ENCODE results near the gene STT3A. TPM values are rescaled to one million over a fixed set of nuclear protein-coding genes. Genes with fewer than 3 reads are reported as not detected.
A peak's percentile ranks its signal among the peaks of the same experiment; 100 is the strongest.

Gene STT3A
- total RNA-seq = 100 to 1,000 TPM; 123 TPM

DNA sequence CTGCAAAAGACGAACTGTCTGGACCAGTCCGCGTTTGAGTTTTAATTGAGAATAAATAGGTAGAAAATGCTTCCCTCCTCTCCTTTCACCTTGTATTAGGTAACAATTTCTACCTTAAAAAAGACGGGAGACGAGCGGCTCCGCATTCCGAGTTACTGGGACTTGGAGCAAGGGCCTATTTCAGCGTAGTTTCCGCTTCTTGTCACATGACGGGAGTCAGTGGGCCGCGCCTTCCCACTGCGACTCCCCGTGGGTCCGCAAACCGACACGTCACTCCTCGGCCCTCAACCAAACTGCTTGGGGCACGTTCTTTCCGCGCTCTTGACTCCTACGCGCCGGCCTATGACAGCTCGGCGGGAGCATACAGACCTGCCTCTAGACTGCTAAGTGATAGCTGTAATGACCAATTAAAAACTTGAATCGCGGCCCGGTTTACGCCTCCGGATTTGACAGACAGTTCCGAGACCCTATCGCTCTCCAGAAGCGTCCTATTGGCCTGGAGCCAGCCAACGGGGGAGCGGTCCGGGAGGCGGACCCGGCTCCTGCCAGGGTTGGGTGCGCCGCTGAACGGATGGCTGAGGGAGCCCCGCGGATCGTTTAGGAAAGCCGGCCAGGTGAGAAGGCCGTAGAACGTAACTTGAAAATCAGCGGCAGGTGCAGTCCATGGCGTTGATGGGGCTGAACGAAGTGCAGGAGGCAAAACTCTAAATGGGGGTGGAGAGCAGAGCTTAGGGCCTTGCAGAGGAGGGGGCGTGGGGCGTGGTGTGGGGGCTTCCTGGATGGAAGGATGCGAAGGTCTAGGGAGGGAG is at the start of gene STT3A:
Gene STT3A, plus strand, starts transcription at position 548 of the 809 bp plus-strand sequence. CDS start 3,064 bp downstream, outside the sequence.
- CTCF ChIA-PET = interaction anchor here (0.6 to 3.5 kb wide), 9 partner anchors 7 to 295 kb away, joined by 3 to 30 read pairs (median 4); partner anchors contain the start of genes CHEK1, EI24 and HYLS1
- peak; percentile 98 for DNase-seq
- Mint-ChIP-seq H3K4me3 (peak within 1 kb of the TSS; percentile 96), H3K27ac (peak within 1 kb of the TSS; percentile 91), H3K36me3 (ENCODE audit: low read depth) (peaks cover 29% of the 10 kb centered on the region), H3K4me1 (peaks cover 57% of the 10 kb centered on the region), H3K27me3 (no peaks in the 10 kb centered on the region), H3K9me3 (no peaks in the 10 kb centered on the region)
- POLR2A ChIA-PET = interaction anchor here (0.6 to 5.5 kb wide), 17 partner anchors 8 to 676 kb away, joined by 3 to 97 read pairs (median 5); partner anchors contain the start of genes CCDC15, CHEK1, EI24 and FOXRED1

DNA sequence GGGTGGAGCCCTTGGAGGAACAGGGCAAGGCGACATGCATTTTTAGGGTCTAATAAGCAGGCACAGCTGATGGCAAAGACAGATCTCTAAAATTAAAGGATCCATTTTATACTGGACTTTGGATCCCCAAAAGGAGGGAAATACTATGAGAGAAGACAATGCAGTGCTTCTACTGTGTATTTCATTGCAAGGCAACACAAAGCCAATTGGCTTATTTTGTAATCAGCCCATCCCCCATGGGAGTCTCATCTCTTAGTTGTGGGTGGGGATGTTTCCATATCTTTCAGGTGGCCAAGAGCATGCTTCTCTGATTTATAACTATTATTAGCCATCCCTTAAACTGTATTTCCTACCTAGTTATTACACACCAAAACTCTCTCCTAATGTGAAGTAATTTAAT is 41.9 kb upstream of the STT3A start:
- Mint-ChIP-seq H3K4me1 (no peaks in the 10 kb centered on the region), H3K36me3 (ENCODE audit: low read depth) (peaks cover 5% of the 10 kb centered on the region), H3K27me3 (peaks cover 6% of the 10 kb centered on the region), H3K9me3 (peaks cover 39% of the 10 kb centered on the region), H3K4me3 (no peak overlapping the region), H3K27ac (no peak overlapping the region)
- ChIA-PET CTCF (no interaction called here), POLR2A (no interaction called here)
- no peak for DNase-seq

DNA sequence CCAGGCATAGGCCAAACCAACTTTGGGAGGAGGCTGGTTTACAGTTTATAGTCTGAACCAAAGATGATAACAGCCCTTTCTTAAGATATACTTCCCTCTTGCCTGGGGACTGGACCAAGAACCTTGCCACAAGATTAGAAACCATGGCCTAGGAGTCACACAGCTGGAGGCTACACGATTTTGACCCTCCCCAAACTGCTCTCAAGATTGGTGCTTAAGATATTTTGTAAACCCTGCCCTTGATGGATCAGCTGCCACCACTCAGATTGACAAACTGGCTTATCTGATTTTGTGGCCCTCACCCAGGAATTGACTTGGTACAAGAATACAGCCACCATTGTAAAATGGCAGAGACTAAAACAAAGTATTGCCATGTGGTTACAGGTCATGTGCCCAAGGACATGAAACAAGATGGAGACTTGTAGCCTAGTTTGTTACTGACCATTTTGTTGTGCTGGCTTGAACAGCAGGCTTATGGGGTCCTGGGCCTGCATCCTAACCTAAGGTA is 40.8 kb upstream of the STT3A start:
- no peak overlapping the region for H3K4me3 Mint-ChIP-seq
- peaks cover 39% of the 10 kb centered on the region for H3K9me3 Mint-ChIP-seq
- H3K36me3 Mint-ChIP-seq (ENCODE audit: low read depth) = peaks cover 5% of the 10 kb centered on the region

DNA sequence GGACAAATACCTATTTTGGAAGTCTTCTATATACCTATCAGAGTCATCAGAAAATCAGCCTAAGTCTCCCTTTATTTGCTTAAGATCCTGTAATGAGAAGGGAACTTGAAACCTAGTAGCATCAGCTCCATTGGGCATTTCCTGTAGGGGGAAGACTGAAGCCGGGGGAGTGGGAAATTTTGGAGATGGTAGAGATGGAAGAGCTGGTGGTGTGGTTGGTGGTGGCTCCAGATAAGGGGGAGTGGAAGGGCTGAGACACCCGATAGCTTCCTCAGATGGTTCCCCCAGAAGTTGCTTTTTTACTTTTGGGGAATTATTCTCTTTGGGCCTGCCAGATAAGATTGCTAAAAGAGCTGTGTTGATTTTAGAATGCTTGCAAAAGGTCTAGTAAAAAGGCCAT is 39.7 kb upstream of the STT3A start:
- no peak overlapping the region for H3K27ac Mint-ChIP-seq
- ChIA-PET POLR2A (no interaction called here), CTCF (no interaction called here)
- no peak overlapping the region for H3K4me3 Mint-ChIP-seq
- peaks cover 2% of the 10 kb centered on the region for H3K27me3 Mint-ChIP-seq
- H3K36me3 Mint-ChIP-seq (ENCODE audit: low read depth) = peaks cover 5% of the 10 kb centered on the region
- H3K4me1 Mint-ChIP-seq = no peaks in the 10 kb centered on the region
- peaks cover 38% of the 10 kb centered on the region for H3K9me3 Mint-ChIP-seq
- DNase-seq = no peak

More for the DNA sequence above, 40.8 kb upstream of the STT3A start:
- Mint-ChIP-seq H3K27me3 (peaks cover 5% of the 10 kb centered on the region), H3K27ac (no peak overlapping the region), H3K4me1 (no peaks in the 10 kb centered on the region)
- ChIA-PET POLR2A (no interaction called here), CTCF (no interaction called here)
- no peak for DNase-seq

DNA sequence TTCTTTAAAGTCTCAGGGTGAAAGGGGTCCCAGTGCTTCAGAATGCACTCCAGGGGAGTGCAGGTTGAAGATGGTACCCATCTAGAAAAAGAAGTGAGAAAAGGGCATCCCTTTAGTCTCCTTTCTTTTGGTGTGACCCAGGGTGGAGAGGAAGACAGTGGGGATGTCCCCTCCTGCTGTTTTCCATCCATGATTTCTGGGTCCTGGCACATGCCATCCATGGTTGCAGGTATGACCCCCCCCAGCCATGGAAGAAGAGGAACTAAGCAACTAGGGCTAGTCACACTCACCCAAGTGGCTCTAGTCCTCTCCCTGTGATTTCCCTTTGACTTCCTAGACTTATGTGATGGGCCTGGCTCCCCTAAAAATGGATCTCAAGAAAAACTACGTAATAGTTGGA is 39.3 kb upstream of the STT3A start:
- Mint-ChIP-seq H3K9me3 (peaks cover 36% of the 10 kb centered on the region), H3K4me3 (no peak overlapping the region), H3K4me1 (no peaks in the 10 kb centered on the region), H3K36me3 (ENCODE audit: low read depth) (peaks cover 5% of the 10 kb centered on the region), H3K27ac (no peak overlapping the region), H3K27me3 (no peaks in the 10 kb centered on the region)
- POLR2A ChIA-PET = no interaction called here
- CTCF ChIA-PET = no interaction called here
- no peak for DNase-seq

DNA sequence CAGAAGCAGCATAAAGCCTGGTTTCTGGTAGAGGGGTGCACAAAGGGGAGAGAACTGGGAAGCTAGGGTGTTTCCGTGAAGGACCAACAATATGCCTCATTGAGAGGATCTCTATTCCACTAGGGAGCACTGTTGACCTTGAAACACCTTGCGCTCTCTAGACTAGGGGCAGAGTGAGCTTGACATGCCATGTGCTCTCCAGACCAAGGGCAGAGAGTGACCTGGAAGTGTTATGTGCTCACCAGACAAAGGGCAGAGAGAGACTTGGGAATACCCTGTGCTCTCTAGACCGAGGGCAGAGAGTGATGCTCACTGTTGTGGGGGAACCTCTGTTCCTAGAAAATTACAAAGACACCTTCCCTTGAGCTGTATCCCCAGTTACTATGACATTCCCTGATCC is 38.6 kb upstream of the STT3A start:
- CTCF ChIA-PET = no interaction called here
- POLR2A ChIA-PET = no interaction called here

DNA sequence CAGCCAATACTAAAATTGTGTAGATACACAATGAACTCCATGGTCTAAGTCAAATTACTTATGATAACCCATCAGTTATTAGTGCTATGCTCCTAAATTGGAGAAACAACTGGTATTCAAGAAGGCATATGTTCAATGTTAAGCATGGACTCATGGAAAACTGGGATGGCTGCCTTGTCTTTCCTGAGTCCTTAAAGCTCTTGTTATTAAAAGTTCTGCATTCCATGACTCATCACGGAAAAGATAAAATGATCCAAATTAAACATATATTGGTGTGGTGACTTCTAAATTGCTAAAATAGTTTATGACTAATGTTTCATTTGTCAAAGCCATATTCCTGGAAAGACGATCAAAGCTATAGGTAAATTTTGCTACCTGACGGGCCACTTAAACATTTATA is 32.8 kb upstream of the STT3A start:
- DNase-seq = no peak
- Mint-ChIP-seq H3K4me3 (no peak overlapping the region), H3K27ac (no peak overlapping the region), H3K27me3 (no peaks in the 10 kb centered on the region), H3K9me3 (peaks cover 9% of the 10 kb centered on the region), H3K4me1 (no peaks in the 10 kb centered on the region), H3K36me3 (ENCODE audit: low read depth) (no peaks in the 10 kb centered on the region)
- CTCF ChIA-PET = interaction anchor here (1.1 kb wide), 1 partner anchor 9 kb away, joined by 5 read pairs; the partner anchor contains the start of gene EI24
- POLR2A ChIA-PET = no interaction called here

More for the DNA sequence above, 38.6 kb upstream of the STT3A start:
- no peaks in the 10 kb centered on the region for H3K27me3 Mint-ChIP-seq
- H3K4me3 Mint-ChIP-seq = no peak overlapping the region
- H3K9me3 Mint-ChIP-seq = peaks cover 36% of the 10 kb centered on the region
- no peak for DNase-seq
- H3K36me3 Mint-ChIP-seq (ENCODE audit: low read depth) = peaks cover 5% of the 10 kb centered on the region
- no peak overlapping the region for H3K27ac Mint-ChIP-seq
- H3K4me1 Mint-ChIP-seq = no peaks in the 10 kb centered on the region

DNA sequence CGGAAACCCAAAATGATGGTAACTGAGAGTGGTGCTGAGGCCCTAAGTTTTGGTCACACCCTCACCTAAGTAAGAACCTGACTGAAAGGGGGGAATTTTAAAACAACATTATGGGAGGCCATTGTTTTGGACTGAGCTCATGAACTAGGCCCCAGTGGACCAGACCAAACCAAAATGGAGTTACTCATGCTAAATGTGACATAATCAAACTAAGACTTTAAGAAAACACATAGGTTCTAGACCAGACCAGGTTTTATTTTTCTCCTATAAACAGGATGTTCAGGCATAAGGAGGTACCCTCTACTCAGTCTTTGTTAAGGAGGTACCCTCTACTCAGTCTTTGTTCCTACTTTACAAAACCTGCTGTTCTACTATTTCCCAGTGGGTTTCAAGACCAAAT is 30.7 kb upstream of the STT3A start:
- H3K27ac Mint-ChIP-seq = no peak overlapping the region
- POLR2A ChIA-PET = no interaction called here
- CTCF ChIA-PET = no interaction called here
- H3K4me3 Mint-ChIP-seq = no peak overlapping the region
- H3K27me3 Mint-ChIP-seq = no peaks in the 10 kb centered on the region
- H3K9me3 Mint-ChIP-seq = no peaks in the 10 kb centered on the region
- H3K4me1 Mint-ChIP-seq = no peaks in the 10 kb centered on the region
- DNase-seq = no peak
- H3K36me3 Mint-ChIP-seq (ENCODE audit: low read depth) = no peaks in the 10 kb centered on the region

DNA sequence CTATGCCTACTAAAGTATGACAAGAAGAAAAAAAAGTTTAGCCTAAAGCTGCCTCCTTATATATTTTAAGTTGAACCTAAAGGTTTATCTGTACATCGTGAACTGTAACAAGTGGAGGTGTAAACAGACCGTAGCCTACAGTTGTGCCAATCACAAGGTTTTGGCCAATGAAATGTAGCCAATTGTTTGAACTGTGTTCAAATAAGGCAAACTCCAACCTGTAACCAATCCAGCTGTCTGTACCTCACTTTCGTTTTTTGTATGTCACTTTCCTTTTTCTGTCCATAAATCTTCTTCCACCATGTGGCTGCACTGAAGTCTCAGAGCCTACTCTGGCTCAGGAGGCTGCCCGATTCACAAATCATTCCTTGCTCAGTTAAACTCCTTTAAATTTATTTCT is 30.2 kb upstream of the STT3A start:
- H3K36me3 Mint-ChIP-seq (ENCODE audit: low read depth) = no peaks in the 10 kb centered on the region
- H3K27ac Mint-ChIP-seq = no peak overlapping the region
- DNase-seq = no peak
- no peaks in the 10 kb centered on the region for H3K9me3 Mint-ChIP-seq
- ChIA-PET POLR2A (no interaction called here), CTCF (no interaction called here)
- H3K4me3 Mint-ChIP-seq = no peak overlapping the region
- no peaks in the 10 kb centered on the region for H3K27me3 Mint-ChIP-seq
- no peaks in the 10 kb centered on the region for H3K4me1 Mint-ChIP-seq

DNA sequence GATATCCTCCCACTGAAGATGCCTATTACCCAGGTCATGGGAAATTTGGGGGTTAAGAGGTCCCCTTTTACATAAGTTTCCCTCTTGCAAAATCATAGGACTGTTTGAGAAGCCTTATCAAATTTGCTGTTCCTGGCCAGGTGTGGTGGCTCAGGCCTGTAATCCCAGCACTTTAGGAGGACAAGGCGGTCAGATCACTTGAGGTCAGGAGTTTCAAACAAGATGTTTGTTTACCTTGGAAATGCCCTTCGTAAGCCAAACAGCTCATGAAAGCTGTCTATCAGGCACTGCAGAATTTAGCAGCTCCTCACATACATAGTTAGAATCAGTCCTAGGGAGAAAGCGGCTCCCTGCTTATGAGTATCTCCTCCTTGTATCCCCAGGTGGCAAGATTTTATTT is 28.3 kb upstream of the STT3A start:
- no peak for DNase-seq
- peaks cover 3% of the 10 kb centered on the region for H3K4me1 Mint-ChIP-seq
- CTCF ChIA-PET = no interaction called here
- H3K4me3 Mint-ChIP-seq = no peak overlapping the region
- POLR2A ChIA-PET = interaction anchor here (0.7 kb wide), 1 partner anchor 61 kb away, joined by 3 read pairs; the partner anchor contains the start of gene CHEK1
- no peak overlapping the region for H3K27ac Mint-ChIP-seq
- H3K27me3 Mint-ChIP-seq = no peaks in the 10 kb centered on the region
- no peaks in the 10 kb centered on the region for H3K9me3 Mint-ChIP-seq
- no peaks in the 10 kb centered on the region for H3K36me3 Mint-ChIP-seq (ENCODE audit: low read depth)

DNA sequence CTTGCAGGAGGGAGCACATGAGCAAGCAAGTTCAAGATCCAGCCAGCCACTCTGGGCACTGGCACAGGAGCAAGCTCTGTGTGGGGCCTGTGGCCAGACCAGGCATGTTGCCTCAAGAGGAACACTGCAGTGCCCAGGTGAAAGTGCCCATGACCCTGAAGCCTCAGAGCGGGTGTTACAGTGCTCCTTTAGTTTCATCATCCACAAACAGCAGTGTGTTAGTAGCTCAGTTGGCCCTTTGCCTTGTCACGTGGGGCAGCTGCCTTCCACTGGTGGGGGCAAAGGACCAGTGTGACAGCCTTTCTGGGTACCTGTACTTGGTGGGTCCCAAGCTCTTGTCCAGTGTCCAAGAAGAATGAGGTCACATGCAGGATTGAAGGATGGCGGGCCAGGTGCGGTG is 26.4 kb upstream of the STT3A start:
- DNase-seq = no peak
- no peaks in the 10 kb centered on the region for H3K9me3 Mint-ChIP-seq
- H3K27ac Mint-ChIP-seq = no peak overlapping the region
- no peaks in the 10 kb centered on the region for H3K27me3 Mint-ChIP-seq
- ChIA-PET POLR2A (interaction anchor here (0.6 kb wide), 1 partner anchor 9 kb away, joined by 3 read pairs; no protein-coding TSS in a partner anchor), CTCF (no interaction called here)
- peaks cover 5% of the 10 kb centered on the region for H3K36me3 Mint-ChIP-seq (ENCODE audit: low read depth)
- no peak overlapping the region for H3K4me3 Mint-ChIP-seq
- peaks cover 16% of the 10 kb centered on the region for H3K4me1 Mint-ChIP-seq

DNA sequence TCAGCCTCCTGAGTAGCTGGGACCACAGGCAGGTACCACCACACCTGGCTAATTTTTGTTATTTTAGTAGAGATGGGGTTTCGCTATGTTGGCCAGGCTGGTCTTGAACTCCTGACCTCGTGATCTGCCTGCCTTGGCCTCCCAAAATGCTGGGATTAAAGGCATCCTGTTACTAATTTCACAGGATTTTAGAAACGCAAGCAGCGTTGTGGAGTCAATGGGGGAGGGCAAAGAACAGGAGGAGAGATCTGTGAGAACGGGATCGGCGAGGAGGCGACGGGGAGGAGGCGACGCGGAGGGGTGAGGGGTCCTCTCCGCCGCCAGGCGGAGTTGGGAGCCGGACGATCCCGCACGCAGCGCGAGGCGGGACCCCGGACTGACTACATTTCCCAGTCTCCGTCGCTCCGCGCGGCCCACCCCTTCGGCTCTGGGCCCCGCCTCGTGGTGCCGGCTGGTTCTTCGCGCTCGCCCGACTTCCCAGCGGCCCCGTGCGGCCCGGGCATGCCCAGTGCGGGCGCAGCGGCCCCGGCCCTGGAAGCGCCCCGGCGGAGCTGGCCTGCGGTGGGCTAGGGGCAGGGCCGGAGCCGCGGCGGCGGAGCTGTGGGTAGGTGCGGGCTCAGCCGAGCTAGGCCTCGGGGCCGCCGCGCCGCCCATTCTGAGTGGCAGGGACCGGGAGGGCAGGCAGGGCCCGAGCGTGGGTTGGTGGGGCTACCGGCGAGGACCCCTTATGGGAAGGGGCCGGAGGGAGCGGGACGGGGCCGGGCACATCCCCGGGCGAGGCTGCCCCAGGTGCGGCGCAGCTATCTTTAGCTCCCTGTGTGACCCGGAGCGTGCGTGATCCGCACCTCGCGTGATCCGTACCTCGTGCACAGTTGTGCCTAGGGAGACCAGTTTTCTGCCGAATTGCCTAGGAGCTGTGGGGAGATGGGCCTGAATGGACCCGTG is 23.4 kb upstream of the STT3A start, which contains the start of gene EI24:
Gene EI24, plus strand, starts transcription at position 508 of the 945 bp plus-strand sequence. CDS start 3,051 bp downstream, outside the sequence.
- DNase-seq = peak; percentile 90
- Mint-ChIP-seq H3K36me3 (ENCODE audit: low read depth) (peaks cover 23% of the 10 kb centered on the region), H3K27ac (peak within 1 kb of the TSS; percentile 80), H3K27me3 (no peaks in the 10 kb centered on the region), H3K9me3 (no peaks in the 10 kb centered on the region), H3K4me1 (peaks cover 27% of the 10 kb centered on the region), H3K4me3 (peak within 1 kb of the TSS; percentile 95)
- POLR2A ChIA-PET = interaction anchor here (0.6 to 4.2 kb wide), 25 partner anchors 10 to 946 kb away, joined by 3 to 89 read pairs (median 3); partner anchors contain the start of genes CHEK1, FEZ1, HYLS1 and PUS3
- CTCF ChIA-PET = interaction anchor here (1.0 to 3.3 kb wide), 15 partner anchors 9 to 318 kb away, joined by 3 to 30 read pairs (median 4); partner anchors contain the start of genes CHEK1 and STT3A
